ENCODE data around the gene SLC13A4. TPM values are rescaled to one million over a fixed set of nuclear protein-coding genes. Genes with fewer than 3 reads are reported as not detected.
A peak's percentile ranks its signal among the peaks of the same experiment; 100 is the strongest.

SLC13A4 gene
- total RNA-seq, 1 donor from 2014 or later, result 0.35 TPM

DNA sequence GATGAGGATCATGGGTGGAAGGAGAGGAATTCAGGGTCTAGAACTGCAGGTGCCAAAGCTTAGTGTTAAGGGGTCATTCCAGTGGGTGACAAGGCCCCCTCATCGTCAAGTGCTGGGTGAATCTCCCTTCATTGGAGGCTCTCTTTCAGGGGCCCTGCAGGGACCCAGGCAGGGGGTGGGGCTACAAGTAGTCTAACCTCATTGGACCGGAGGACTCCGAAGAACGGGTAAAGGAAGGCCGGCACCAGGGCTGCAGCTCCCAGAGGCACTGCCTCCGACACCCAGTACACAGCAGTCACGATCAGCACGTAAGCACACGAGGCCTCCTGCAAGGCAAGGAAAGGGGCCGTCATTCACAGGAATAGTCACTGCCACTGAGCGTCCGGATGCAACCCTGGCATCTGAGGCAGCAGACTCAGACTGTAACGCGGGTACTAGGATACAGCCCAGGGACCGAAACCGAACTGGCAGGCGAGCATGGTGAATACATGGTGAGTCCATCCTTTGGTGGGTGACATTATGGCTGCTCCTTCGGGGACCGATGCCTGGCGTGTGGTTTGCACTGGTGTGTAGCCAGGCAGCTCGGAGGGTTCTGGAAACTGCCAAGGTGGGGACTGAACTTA is 6.7 kb downstream of the SLC13A4 start:
- no peak for DNase-seq (ENCODE audit: low spot score)

DNA sequence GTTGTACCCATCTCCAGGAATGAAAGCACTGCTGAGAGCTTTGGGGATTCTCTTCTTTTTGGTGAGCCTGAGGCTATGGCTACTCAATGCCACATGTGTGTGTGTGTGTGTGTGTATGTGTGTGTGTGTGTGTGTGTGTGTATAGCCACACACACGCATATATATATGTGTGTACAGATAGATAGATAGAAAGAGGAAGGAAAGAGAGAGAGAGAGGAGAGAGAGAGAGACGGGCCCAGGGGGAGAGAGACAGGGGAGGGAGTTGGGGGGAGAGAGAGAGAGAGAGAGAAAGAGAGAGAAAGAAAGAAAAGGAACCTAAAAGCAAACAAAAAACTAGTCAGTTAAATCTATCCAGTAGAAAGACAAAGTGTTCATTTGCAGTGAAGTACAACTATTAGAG is 8.3 kb downstream of the SLC13A4 start:
- DNase-seq (ENCODE audit: low spot score), result no peak
- ATAC-seq, result no peak

More for the DNA sequence above, 6.7 kb downstream of the SLC13A4 start:
- no peak for ATAC-seq

DNA sequence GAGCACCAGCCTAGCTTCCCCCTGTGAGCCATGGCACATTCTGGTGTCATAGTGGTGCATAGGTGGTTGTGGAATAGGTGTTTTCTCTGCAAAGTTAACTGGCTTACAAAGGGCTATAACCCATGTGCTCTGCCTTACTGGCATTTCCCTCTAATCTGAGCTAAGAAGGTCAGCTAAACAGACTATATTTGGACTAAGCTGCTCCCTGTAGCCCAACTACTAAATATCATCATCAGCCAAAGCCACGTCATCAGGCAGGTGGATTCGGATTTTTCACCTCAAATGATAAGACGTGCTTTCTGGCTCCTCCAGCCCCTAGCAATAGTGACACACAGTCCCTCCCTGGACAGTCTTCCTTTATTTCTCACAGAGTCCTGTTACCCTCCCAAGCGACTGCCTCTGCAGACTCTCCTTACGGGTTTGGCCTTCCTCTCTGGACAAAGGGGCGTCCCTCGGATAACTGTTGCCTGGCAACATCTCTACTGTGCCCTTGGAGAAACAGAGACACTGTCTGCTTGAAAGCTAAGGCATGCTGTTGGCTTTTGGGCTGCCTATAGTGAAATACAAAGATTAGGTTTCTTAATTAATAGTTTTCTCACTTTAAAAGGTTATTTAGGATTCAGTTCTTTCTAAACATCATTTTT is 9.1 kb downstream of the SLC13A4 start:
- no peak for DNase-seq (ENCODE audit: low spot score)

DNA sequence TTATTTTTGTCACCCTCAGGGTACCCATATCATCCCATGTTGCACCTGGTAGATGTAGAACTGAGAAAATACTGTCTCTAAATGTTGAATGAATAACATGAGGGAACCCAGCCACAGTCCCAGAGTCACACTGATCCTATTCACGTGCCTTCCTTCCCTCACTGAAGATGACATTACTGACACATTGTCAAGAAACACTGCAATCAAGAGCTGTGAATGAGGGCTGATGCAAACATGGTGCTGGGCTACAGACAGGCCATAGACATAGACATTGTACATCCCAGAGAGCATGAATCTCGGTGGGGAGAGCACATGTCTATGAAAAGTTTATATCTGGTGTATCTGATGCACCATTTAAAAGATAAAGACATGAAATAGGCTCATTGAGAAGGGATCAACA is 9.8 kb downstream of the SLC13A4 start:
- DNase-seq (ENCODE audit: low spot score), result no peak
- no peak for ATAC-seq

More for the DNA sequence above, 9.1 kb downstream of the SLC13A4 start:
- no peak for ATAC-seq

DNA sequence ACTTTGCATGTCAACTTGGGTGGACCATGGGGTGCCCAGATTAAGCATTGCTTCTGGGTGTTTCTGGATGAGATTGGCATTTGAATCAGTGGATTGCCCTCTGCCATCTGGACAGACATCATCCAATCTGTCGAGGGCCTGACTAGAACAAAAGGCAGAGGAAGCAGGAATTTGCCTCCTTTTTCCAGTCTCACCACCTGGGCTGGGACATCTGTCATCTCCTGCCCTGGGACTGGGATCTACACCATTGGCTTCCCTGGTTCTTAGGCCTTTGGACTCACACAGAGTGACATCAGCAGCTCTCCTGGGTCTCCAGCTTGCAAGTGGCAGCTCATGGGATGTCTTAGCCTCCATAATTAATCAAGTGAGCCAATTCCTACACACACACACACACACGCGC is 10.3 kb downstream of the SLC13A4 start:
- DNase-seq (ENCODE audit: low spot score) (no peak), ATAC-seq (no peak)

DNA sequence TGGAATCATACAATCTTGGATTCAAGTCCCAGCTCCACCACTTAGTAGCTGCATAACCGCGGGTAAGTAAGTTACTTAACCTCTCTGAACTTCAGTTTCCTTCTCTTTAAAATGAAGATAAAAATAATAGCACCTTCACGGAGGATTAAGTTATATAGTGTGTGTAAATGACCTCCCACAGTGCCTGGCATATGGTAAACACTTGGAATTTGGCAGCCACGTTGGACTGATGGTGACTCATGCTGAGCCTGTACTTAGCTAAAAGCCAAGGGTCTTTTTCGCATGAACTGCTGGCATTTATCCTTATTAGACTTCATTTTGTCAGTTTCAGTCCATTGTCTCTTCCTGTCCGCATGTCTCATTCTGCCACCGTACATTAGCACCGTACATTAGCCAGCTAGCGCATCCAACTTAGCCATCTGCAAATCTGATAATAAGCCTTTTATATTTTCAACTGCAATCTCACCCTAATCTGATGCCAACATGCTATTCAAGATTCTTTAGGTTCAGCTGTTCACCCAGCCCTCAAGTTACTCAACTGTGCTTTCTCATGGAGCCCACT is 11.2 kb downstream of the SLC13A4 start:
- ATAC-seq (no peak), DNase-seq (ENCODE audit: low spot score) (no peak)

DNA sequence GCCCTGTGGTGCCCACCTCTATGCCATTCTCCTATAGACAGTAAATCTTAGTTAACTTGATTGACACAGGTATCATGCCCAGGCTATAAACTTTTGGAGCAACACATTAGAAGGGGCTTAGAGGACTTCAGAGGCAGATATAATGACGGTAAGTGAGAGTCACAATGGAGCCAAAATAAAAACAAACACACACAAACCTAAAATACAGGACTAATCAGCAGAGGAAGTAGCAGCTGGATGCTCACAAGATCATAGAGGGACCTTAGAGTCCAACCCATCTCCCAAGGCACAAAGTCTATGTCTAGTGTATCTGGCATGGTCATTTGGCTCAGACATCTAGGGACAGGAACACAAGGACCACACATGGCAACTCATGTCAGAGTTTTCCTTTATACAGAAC is 12.3 kb downstream of the SLC13A4 start:
- no peak for DNase-seq (ENCODE audit: low spot score)
- ATAC-seq, result no peak

DNA sequence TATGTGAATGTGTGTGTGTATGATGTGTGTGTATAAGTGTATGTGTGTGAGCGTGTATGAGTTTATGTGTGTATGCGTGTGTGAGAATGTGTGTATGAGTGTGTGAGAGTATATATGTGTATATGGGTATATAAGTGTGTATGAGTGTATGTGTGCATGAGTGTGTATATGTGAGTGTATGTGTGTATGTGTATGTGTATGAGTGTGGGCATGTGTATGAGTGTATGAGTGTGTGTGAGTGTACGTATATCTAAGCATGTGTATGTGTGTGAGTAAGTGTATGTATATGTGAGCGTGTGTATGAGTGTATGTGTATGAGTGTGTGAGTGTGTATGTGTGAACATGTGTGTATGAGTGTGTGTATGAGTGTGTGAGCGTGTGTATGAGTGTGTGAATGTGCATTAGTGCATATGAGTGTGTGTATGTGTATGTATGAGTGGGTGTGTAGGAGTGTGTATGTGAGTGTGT is 12.9 kb downstream of the SLC13A4 start:
- no peak for DNase-seq (ENCODE audit: low spot score)
- ATAC-seq, result no peak

DNA sequence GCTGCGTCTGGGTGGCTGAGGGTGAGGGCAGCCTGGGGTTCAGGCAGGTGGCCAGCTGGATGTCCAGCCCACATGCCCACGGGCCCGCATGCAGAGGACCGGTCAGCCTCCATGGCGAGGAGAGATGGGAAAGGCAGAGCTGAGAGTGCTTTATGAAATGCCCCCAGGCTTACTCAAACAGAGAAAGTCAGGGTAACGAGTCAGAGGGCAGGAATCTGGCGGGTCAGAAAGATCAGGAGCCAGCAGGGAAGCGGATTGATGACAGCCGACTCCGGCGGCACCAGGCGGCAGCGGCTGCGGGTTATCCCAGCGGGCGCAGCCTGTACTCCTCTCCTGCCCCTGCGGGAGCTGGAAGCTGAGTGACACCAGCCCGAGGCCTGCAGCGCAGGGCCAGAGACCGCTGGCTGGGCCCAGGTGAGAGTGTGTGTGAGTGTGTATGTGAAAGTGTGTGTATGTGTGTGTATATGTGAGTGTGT is 13.4 kb downstream of the SLC13A4 start:
- DNase-seq (ENCODE audit: low spot score), result no peak

DNA sequence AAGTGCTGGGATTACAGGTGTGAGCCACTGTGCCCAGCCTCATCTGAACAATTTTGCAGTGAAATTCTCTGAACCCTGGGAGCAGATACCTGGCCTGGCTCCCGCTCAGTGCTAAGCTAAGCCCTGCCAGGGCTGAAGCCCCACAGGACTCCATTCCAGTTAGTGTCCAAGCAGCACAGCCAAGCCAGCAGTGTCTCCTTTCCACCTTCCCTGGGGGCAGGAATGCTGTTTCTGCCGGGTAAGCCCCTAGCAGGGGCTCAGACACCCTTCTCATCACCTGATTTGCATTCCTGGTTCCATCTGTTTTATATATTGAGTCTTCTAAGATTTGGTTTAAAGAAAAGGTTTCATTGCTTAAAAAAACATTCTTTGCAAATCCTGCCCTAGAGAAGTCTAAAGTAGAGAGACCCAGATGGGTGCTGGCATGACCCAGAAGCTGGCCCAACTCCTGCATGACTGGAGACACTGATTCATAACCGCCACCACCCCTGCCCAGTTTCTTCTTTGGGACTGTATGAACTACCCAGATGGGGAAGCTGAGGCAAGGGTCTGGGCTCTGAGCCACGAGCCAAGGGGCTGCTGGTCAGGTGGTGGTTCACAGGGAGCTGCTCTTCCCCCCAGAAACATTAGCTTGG is 14.0 kb downstream of the SLC13A4 start:
- ATAC-seq (no peak), DNase-seq (ENCODE audit: low spot score) (no peak)

More for the DNA sequence above, 13.4 kb downstream of the SLC13A4 start:
- no peak for ATAC-seq

DNA sequence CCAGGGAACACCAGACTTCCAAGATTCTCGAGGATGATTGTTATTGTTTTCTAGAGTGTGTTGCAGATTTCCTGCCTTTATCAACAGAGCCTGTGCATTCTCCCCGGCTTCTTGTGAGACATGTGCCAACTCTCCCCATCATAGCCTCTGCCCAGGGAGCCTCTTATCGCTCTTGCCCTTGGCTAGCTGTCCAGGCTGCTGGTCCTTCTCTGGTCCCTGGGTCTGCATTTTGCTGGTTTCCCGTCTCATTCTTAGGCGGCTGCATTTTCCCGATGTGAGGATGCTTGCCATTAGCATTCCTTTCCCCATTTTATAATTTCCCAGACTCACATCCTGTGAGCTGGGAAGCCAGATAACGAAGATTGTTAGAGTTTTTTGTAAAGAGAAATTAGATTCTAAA is 15.2 kb downstream of the SLC13A4 start:
- DNase-seq (ENCODE audit: low spot score), result no peak
- ATAC-seq, result peak; percentile 37

DNA sequence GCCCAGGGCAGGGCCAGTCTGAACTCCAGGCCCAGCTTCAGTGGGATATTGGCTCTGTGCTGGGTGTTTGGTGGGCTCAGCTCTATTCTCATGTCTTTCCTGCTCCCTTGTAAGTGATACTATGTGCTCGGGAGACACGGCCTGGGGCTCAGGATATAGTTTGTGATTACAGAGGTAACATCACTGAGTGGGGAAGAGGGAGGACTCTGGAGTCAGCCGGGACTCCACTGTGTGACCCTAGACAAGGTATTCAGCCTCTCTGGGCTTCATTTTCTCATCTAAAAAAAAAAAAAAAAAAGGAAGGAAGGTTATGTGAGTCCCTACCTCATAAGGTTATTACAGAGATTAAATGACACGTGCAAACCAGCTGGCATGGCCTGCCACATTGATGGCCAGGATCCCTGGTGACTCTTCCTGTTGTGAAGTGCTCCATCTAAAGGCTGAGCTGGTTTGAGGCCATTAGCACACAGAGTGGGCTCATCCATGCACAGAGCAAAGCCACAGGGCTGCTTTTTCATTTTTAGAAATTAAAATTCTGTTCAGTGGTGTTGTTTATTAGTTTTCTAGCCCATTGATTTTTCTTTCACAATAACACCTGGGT is 15.7 kb downstream of the SLC13A4 start:
- no peak for DNase-seq (ENCODE audit: low spot score)
- ATAC-seq, result peak; percentile 29

DNA sequence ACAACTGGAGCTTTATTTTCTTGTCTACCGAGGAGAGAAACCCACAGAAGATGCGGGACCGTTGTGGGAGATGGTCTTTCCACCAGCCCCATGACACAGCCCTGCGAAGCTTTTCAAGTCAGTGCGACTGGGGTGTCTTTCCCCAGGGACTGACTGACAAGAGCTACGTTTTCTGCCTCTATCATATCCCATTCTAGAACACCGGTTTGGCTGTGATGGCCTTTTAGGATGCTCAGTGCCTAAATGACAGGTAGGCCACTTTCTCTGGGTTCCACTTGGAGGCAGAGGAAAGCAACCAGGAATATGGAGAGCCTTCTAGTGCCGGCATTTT is 16.9 kb downstream of the SLC13A4 start:
- DNase-seq (ENCODE audit: low spot score), result no peak
- no peak for ATAC-seq

DNA sequence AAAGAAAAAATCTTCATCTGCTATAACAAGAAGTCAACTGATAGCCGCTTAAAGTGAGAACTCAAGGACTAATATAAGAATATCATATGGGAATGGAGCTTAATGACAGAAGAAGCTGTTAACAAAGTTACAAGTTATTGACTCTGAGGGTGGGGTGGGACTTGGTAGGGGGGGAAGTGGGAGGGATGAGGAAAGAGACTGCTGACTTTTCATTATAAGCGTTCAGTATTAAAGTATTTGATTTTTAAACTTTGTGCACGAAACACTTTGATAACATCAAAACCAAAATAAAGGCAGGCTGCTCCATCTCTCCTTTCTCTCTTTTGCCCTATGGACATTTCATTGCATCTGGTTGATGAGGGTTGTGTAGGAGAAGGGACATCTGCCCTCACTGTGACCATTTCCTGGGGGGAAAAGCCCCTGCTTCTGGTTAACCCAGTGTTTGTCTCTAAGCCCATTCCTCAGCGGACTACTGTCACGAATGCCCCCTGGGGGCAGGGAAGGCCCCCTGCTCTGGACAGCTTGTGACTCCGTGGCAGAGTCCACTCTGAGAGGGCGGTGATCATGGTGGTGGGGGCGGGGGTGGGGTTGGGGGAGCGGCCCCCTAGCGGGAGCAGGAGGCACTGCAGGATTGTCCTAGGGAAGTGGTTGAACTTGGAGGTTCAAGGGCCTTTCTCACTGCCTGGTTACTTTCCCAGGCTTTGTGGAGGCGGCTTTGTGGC is 17.4 kb downstream of the SLC13A4 start:
- DNase-seq (ENCODE audit: low spot score), result no peak
- ATAC-seq, result peak; percentile 62

DNA sequence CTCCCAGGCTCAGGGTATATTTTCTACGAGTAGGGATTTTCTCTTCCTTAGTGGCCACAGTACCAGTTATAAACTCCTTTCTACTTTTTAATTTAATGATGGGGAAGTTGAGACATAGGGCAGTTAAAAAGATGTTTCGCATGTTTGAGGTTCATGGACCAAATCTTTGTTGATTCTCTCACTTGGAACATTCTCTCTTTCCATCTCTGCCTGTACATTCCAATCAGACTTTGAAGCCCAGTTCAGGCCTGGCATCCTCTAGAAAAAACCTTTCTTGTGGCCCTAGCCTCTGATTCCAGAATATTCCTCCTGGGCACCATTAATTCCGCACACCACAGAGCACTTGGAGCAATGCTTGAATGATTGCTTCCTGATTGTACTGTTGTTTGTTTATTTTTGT is 18.5 kb downstream of the SLC13A4 start:
- no peak for ATAC-seq
- no peak for DNase-seq (ENCODE audit: low spot score)

DNA sequence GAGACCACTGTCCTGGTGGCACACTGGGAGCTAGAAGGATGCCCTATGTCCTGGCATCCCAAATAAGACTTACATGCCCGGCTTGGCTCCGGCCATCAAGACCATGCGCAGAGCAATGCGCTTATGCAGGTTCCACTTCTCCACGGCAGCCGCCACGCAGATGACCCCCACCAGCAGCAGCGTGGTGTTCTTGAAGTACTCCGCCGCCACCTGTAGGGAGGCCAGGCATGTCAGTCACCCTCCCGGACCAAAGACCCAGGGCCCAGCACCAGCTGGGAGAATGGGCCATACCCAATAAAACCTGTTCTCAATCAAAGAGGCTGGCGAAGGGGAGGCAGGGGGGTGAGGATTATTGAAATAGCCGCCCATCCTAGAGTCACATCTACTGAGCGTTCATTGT is 19.9 kb downstream of the SLC13A4 start:
- ATAC-seq, result no peak

DNA sequence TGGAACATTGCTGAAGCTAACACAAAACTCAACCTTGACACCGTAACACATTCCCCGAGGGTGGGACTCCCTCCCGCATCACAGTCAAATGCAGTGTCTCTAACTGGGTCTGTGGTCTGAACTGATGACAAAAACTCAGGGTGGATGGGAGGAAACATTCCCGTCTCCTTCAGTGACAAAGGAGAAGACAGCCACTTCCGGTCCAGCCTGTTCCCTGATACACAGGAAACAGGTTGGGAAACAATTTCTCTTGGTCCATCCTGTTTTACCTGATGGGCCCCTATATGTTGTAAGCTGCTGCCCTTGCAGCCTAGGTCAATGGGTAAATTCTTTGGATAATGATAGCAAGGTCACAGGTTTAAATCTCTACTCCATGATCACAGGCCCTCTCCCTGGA is 20.4 kb downstream of the SLC13A4 start:
- ATAC-seq, result no peak
- DNase-seq (ENCODE audit: low spot score), result no peak

More for the DNA sequence above, 19.9 kb downstream of the SLC13A4 start:
- no peak for DNase-seq (ENCODE audit: low spot score)

DNA sequence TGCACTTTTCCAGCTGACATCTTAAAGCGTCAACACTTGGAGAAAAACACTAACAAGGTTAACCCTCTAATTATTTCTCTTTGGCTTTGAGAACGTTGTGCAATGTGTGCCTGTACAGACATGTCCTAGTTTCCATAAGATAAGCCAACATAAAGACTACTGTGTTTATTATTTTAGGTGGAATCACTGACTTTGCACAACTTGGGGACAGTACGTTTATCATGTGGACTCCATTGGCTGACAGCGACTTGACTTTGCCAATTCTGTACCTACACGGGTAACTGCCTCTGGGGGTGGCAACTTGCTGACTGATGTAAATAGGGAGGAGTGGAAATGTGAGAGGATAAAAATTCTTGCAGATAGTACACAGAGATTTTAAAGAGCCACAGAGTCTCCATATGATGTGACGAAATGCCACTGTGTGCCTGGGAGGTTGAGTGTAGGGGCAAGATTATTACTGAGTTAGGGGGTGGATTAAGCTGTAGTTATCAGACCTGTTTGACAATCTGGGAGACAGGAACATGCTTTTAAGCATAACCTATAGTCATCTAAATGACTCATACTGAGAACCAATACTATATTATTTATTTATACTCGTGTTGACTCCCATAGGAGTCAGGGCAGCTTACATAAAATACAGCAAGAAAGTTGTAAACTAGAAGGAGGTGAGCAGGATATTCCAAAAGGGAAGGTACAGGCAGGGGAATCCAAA is 21.0 kb downstream of the SLC13A4 start:
- ATAC-seq (no peak), DNase-seq (ENCODE audit: low spot score) (no peak)

DNA sequence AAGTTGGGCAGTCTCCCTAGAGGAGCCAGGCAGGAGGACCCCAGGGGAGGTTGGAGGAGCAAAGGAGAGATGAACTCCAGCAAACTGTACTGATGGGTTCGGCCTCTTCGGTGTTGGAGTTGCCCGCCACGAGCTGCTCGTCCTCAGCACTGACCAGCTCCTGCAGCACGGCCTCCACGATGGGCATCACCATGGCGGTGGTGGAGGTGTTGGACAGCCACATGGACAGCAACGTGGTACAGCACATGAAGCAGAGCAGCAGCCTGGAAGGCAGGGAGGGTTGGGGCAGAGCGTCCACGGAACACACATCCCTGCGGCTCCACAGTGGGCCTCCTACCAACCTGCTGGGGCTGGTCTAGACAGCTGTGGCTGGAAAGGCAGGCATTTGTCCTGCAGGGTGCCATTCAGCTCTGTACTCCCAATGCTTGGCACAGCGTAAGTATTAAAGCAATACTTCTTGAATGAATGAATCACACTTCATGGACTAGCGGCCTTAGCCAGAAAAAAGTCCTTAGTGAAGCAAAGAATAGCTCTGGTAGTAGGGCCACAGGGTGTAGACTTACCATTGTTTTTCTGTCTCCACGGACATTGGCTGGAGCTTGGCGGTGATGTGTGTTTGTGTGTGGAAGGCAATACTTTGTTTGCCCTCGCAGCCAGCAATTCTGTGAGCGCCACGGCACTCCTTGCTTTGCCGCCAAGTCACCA is 21.8 kb downstream of the SLC13A4 start:
- ATAC-seq, result no peak
- DNase-seq (ENCODE audit: low spot score), result no peak

DNA sequence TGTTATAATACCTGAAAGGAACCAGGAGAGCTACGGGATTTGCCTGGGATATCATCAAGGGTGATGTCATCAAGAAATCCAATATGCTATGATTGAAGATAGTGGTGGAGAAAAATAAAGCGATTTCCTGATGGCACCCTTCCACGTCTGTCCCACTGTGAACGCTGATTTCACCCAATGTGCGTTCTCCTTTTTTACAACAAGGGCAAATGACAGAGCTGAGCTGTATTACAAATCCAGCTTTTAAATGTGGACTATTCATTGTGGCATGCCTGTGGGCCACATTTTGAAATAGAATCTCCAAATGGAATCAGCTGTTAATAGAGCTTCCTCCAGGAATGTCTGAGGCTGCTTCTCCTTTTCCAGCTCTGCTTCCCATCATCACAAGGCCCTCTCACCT is 23.3 kb downstream of the SLC13A4 start:
- DNase-seq (ENCODE audit: low spot score), result no peak
- no peak for ATAC-seq
